Type B pancreatic cell (in vitro differentiated cells): ENCODE data around the gene MEGF6. TPM values are rescaled to one million over a fixed set of nuclear protein-coding genes. Genes with fewer than 3 reads are reported as not detected.

ENCODE experiments used
- DNase-seq: peaks from one replicate; pipeline ENCODE4 v3.0.0; 2021; ENCODE audit warnings: mixed read lengths; ENCODE audit not compliant: unreplicated experiment; ENCODE audit errors: extremely low spot score
- H3K27ac Mint-ChIP-seq: 2 replicates; pipeline ENCODE4 v1.8.0; 2021; ENCODE audit warnings: mild to moderate bottlenecking, mixed read lengths
- H3K27me3 Mint-ChIP-seq: 2 replicates; pipeline ENCODE4 v1.8.0; 2021; ENCODE audit warnings: mixed read lengths
- H3K36me3 Mint-ChIP-seq: 2 replicates; pipeline ENCODE4 v1.8.0; 2021; ENCODE audit warnings: mixed read lengths
- H3K4me1 Mint-ChIP-seq: one replicate; pipeline ENCODE4 v1.8.0; 2021; ENCODE audit warnings: mixed read lengths; ENCODE audit not compliant: unreplicated experiment
- H3K4me3 Mint-ChIP-seq: 2 replicates; pipeline ENCODE4 v1.8.0; 2021; ENCODE audit warnings: mild to moderate bottlenecking, mixed read lengths
- H3K9me3 Mint-ChIP-seq: 2 replicates; pipeline ENCODE4 v1.8.0; 2021; ENCODE audit warnings: mixed read lengths
- CTCF ChIP-seq: fragments of 200-600 bp; sonication (generic); conservative IDR thresholded peaks from 2 replicates; pipeline ENCODE4 v1.5.0; 2021; ENCODE audit warnings: antibody characterized with exemption, mild to moderate bottlenecking
- total RNA-seq: library from RNA; stranded (reverse); gene quantifications from 2 replicates; pipeline ENCODE4 v1.2.1, GENCODE V29; 2021; ENCODE audit warnings: low replicate concordance

Gene MEGF6
- total RNA-seq, 1 donor from 2014 or later: 61.7 TPM

- Mint-ChIP-seq H3K4me3 (no peak overlapping the region), H3K36me3 (no peaks in the 10 kb centered on the region), H3K4me1 (no peaks in the 10 kb centered on the region), H3K27me3 (no peaks in the 10 kb centered on the region), H3K27ac (no peak overlapping the region), H3K9me3 (no peaks in the 10 kb centered on the region)
- DNase-seq: no peak
- TF ChIP-seq CTCF: no peak
Measured at GRCh38 chr1:3603571-3604467, 7.5 kb downstream of the MEGF6 start.

DNA sequence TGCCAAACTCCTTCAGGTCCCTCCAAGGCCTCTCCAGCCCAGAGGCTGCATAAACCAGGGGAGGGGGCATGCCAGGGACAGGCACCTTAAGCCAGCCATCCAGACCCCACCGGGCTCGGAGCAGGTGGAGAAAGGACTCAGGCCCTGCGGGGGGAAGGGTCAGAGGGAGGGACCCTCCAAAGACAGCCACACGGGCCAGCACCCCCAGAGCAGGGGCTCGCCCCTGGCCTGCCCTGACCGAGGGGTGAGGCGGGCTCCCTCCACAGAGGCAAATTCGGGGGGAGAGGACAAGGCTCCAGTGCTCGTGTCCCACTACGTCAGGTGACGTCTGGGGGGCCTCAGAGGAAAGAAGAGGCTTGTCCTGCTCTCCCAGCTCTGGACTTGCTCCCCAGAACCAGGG is 8.2 kb downstream of the MEGF6 start:
- Mint-ChIP-seq H3K4me1 (peaks cover 2% of the 10 kb centered on the region), H3K27ac (no peak overlapping the region), H3K27me3 (no peaks in the 10 kb centered on the region), H3K9me3 (no peaks in the 10 kb centered on the region), H3K36me3 (no peaks in the 10 kb centered on the region), H3K4me3 (no peak overlapping the region)
- TF ChIP-seq CTCF: no peak
- DNase-seq: no peak

GRCh38 chr1:3602375-3602774 is 8.9 kb downstream of the MEGF6 start:
- no peaks in the 10 kb centered on the region for H3K9me3 Mint-ChIP-seq
- H3K4me1 Mint-ChIP-seq: peaks cover 10% of the 10 kb centered on the region
- no peak overlapping the region for H3K4me3 Mint-ChIP-seq
- H3K36me3 Mint-ChIP-seq: no peaks in the 10 kb centered on the region
- DNase-seq: no peak
- no peak overlapping the region for H3K27ac Mint-ChIP-seq
- no peak for TF ChIP-seq CTCF
- H3K27me3 Mint-ChIP-seq: no peaks in the 10 kb centered on the region

GRCh38 chr1:3601743-3602142 is 9.6 kb downstream of the MEGF6 start:
- DNase-seq: no peak
- no peaks in the 10 kb centered on the region for H3K27me3 Mint-ChIP-seq

DNA sequence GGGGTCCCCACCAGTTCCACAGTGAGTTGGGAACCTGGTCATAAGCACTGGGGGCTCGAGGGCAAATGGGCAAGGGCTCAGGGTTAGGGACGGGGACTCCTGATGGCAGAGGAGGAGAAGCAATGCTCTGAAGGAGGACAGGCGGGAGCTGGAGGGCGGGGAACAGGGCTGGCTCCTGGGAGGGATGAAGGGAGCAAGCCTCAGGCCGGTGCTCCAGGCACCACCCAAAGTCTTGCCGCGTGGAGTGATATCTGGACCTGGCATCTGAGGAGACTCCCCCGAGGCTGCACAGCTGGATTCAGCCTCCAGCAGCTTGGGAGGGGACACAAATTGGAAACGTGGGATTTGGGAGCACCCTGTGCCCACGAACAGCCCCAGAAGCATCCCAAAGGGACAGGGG is 11.0 kb downstream of the MEGF6 start:
- Mint-ChIP-seq H3K27me3 (no peaks in the 10 kb centered on the region), H3K4me3 (no peak overlapping the region), H3K27ac (no peak overlapping the region), H3K9me3 (no peaks in the 10 kb centered on the region), H3K36me3 (no peaks in the 10 kb centered on the region), H3K4me1 (peaks cover 12% of the 10 kb centered on the region)
- TF ChIP-seq CTCF: no peak
- no peak for DNase-seq

More at GRCh38 chr1:3601743-3602142, 9.6 kb downstream of the MEGF6 start:
- no peak for TF ChIP-seq CTCF
- no peaks in the 10 kb centered on the region for H3K36me3 Mint-ChIP-seq
- no peak overlapping the region for H3K27ac Mint-ChIP-seq
- H3K9me3 Mint-ChIP-seq: no peaks in the 10 kb centered on the region
- H3K4me3 Mint-ChIP-seq: no peak overlapping the region
- peaks cover 12% of the 10 kb centered on the region for H3K4me1 Mint-ChIP-seq
